H1 (cell line): ENCODE results near the gene CYP4F11. TPM values are rescaled to one million over a fixed set of nuclear protein-coding genes. Genes with fewer than 3 reads are reported as not detected.

Experiments
- CTCF ChIA-PET: fragments of 300-600 bp; sonication (Branson Sonifier 250); formaldehyde crosslinking; loops from one replicate; lab custom pipeline; 2021; ENCODE audit not compliant: partially characterized antibody; lab: Charles Lee
- POLR2A ChIA-PET: fragments of 300-600 bp; sonication (Branson Sonifier 250); formaldehyde crosslinking; loops from one replicate; lab custom pipeline; 2021; ENCODE audit warnings: inconsistent platforms; ENCODE audit not compliant: partially characterized antibody; lab: Charles Lee
- DNase-seq, 2 experiments: peaks; one replicate each; pipeline versions ENCODE4 v3.0.0 to v3.0.0-alpha.2; 2010 to 2022; ENCODE audit warnings: low spot score in 2 of 2, low read depth in 1 of 2, mixed read lengths in 1 of 2
- FAIRE-seq: peaks from 2 replicates; lab custom pipeline; 2011; peaks lifted over from hg19 to GRCh38; lab: Jason Lieb, UNC
- H2AFZ ChIP-seq: 2 replicates; pipeline ENCODE4 v1.8.1; 2012; ENCODE audit warnings: low read length, inconsistent platforms
- H2AK5ac ChIP-seq: 2 replicates; pipeline ENCODE4 v1.6.1; 2013; ENCODE audit warnings: low read depth, low read length
- H2BK120ac ChIP-seq: replicated peaks from 2 replicates; pipeline ENCODE3; 2013; ENCODE audit warnings: low read depth, low read length, inconsistent platforms
- H2BK12ac ChIP-seq: 2 replicates; pipeline ENCODE4 v1.6.1; 2013; ENCODE audit warnings: low read depth, low read length
- H2BK15ac ChIP-seq: 2 replicates; pipeline ENCODE4 v1.6.1; 2013; ENCODE audit warnings: low read length
- H2BK20ac ChIP-seq: 2 replicates; pipeline ENCODE4 v1.6.1; 2013; ENCODE audit warnings: low read length
- H2BK5ac ChIP-seq: 2 replicates; pipeline ENCODE4 v1.6.1; 2013; ENCODE audit warnings: low read depth, low read length
- H3K14ac ChIP-seq: 2 replicates; pipeline ENCODE4 v1.6.1; 2013; ENCODE audit warnings: inconsistent platforms; ENCODE audit not compliant: insufficient read length
- H3K18ac ChIP-seq: 2 replicates; pipeline ENCODE4 v1.6.1; 2013; ENCODE audit warnings: low read length; ENCODE audit errors: extremely low read depth
- H3K23ac ChIP-seq: 2 replicates; pipeline ENCODE4 v1.6.1; 2013; ENCODE audit warnings: inconsistent platforms; ENCODE audit not compliant: insufficient read length
- H3K23me2 ChIP-seq: 2 replicates; pipeline ENCODE4 v1.6.1; 2013; ENCODE audit warnings: low read depth, low read length
- H3K27ac ChIP-seq: 2 replicates; pipeline ENCODE4 v1.6.1; 2011; ENCODE audit warnings: low read depth, low read length, inconsistent platforms
- H3K27me3 ChIP-seq, 4 experiments: replicated peaks in 1 of 4; 1 replicate in 1 of 4; 2 replicates in 3 of 4; pipeline versions ENCODE4 v1.6.1 to v1.8.1; 2011 to 2013; ENCODE audit warnings: low read length in 3 of 4, mild to moderate bottlenecking in 3 of 4, inconsistent platforms in 2 of 4, mixed read lengths in 2 of 4, moderate library complexity in 1 of 4; ENCODE audit not compliant: control insufficient read depth in 3 of 4, insufficient read depth in 3 of 4; ENCODE audit errors: extremely low read depth in 1 of 4
- H3K36me3 ChIP-seq, 4 experiments: 2 replicates each; pipeline versions ENCODE4 v1.6.1 to v1.8.1; 2011 to 2013; ENCODE audit warnings: mild to moderate bottlenecking in 4 of 4, low read length in 3 of 4, moderate library complexity in 2 of 4, control low read depth in 1 of 4, inconsistent platforms in 1 of 4; ENCODE audit not compliant: insufficient read depth in 4 of 4, control insufficient read depth in 2 of 4
- H3K4ac ChIP-seq: replicated peaks from 2 replicates; pipeline ENCODE3; 2013; ENCODE audit warnings: low read length, low read depth, mixed read lengths, inconsistent platforms; ENCODE audit not compliant: insufficient read length
- H3K4me1 ChIP-seq, 4 experiments: replicated peaks in 1 of 4; 1 replicate in 1 of 4; 2 replicates in 3 of 4; pipeline versions ENCODE4 v1.6.1 to v1.8.1; 2011 to 2013; ENCODE audit warnings: low read length in 3 of 4, inconsistent platforms in 2 of 4, mixed read lengths in 1 of 4; ENCODE audit not compliant: insufficient read depth in 4 of 4, control insufficient read depth in 3 of 4
- H3K4me2 ChIP-seq, 2 experiments: 2 replicates each; pipeline versions ENCODE4 v1.6.1 to v1.8.1; 2011 to 2013; ENCODE audit warnings: low read depth in 2 of 2, low read length in 2 of 2, control low read depth in 1 of 2, inconsistent platforms in 1 of 2, mild to moderate bottlenecking in 1 of 2; ENCODE audit not compliant: insufficient read depth in 1 of 2
- H3K4me3 ChIP-seq, 4 experiments: fragments of 200-600, 300-600 bp in 1 of 4; sonication (generic), shearing (Covaris generic), sonication (Bioruptor Twin) in 1 of 4; 2 replicates each; pipeline versions ENCODE4 v1.5.1 to v1.8.1; 2011 to 2016; ENCODE audit warnings: low read length in 4 of 4, low read depth in 3 of 4, control low read depth in 2 of 4, inconsistent platforms in 2 of 4, mild to moderate bottlenecking in 2 of 4, mixed read lengths in 1 of 4, moderate library complexity in 1 of 4; ENCODE audit not compliant: insufficient read depth in 2 of 4; ENCODE audit errors: extremely low read depth in 1 of 4
- H3K56ac ChIP-seq: replicated peaks from 2 replicates; pipeline ENCODE3; 2013; ENCODE audit warnings: low read depth, mild to moderate bottlenecking, mixed read lengths, low read length, inconsistent platforms; ENCODE audit not compliant: insufficient read length
- H3K79me1 ChIP-seq: 2 replicates; pipeline ENCODE4 v1.6.1; 2013; ENCODE audit warnings: low read depth, low read length, control low read depth
- H3K79me2 ChIP-seq, 2 experiments: 2 replicates each; pipeline versions ENCODE4 v1.6.1 to v1.8.1; 2012 to 2013; ENCODE audit warnings: low read length in 2 of 2, mild to moderate bottlenecking in 2 of 2, inconsistent platforms in 1 of 2; ENCODE audit not compliant: insufficient read depth in 2 of 2, control insufficient read depth in 1 of 2
- H3K9ac ChIP-seq, 4 experiments: replicated peaks in 1 of 4; 1 replicate in 1 of 4; 2 replicates in 3 of 4; pipeline versions ENCODE4 v1.6.1 to v1.8.1; 2011 to 2013; ENCODE audit warnings: low read depth in 3 of 4, low read length in 3 of 4, control low read depth in 2 of 4, mild to moderate bottlenecking in 2 of 4, moderate library complexity in 2 of 4, inconsistent platforms in 1 of 4; ENCODE audit errors: extremely low read depth in 1 of 4
- H3K9me3 ChIP-seq, 2 experiments: 2 replicates each; pipeline versions ENCODE4 v1.6.1 to v1.8.1; 2012 to 2013; ENCODE audit warnings: mild to moderate bottlenecking in 2 of 2, moderate library complexity in 2 of 2, control low read depth in 1 of 2, inconsistent platforms in 1 of 2, low read depth in 1 of 2, low read length in 1 of 2, mixed read lengths in 1 of 2; ENCODE audit not compliant: insufficient read depth in 2 of 2
- H4K20me1 ChIP-seq, 2 experiments: replicated peaks in 1 of 2; 2 replicates each; pipeline versions ENCODE3 to v1.8.1; 2011 to 2013; ENCODE audit warnings: inconsistent platforms in 2 of 2, low read length in 2 of 2, mild to moderate bottlenecking in 1 of 2; ENCODE audit not compliant: insufficient read depth in 2 of 2, control insufficient read depth in 1 of 2
- H4K5ac ChIP-seq: 2 replicates; pipeline ENCODE4 v1.6.1; 2013; ENCODE audit warnings: low read length, low read depth, mixed read lengths, inconsistent platforms; ENCODE audit not compliant: insufficient read length
- H4K8ac ChIP-seq: 2 replicates; pipeline ENCODE4 v1.8.0; 2013; ENCODE audit warnings: mild to moderate bottlenecking, moderate library complexity, low read length, inconsistent platforms; ENCODE audit not compliant: insufficient read depth; ENCODE audit errors: extremely low read depth
- H4K91ac ChIP-seq: replicated peaks from 2 replicates; pipeline ENCODE3; 2013; ENCODE audit warnings: low read length, mixed read lengths, inconsistent platforms; ENCODE audit not compliant: insufficient read length
- CBX5 ChIP-seq: fragments of 300-800, 300-1000 bp; sonication (generic); IDR thresholded peaks from 2 replicates; pipeline ENCODE4 v1.7.1; 2016; ENCODE audit warnings: antibody characterized with exemption, low read length, low read depth
- PHF8 ChIP-seq: fragments of 200-600 bp; sonication (generic); conservative IDR thresholded peaks from 2 replicates; pipeline ENCODE4 v1.7.1; 2012; ENCODE audit warnings: low read depth, mild to moderate bottlenecking, inconsistent platforms, low read length, moderate library complexity
- POLR2A ChIP-seq, 2 experiments: IDR thresholded peaks; 1 replicate in 1 of 2; 2 replicates in 1 of 2; pipeline ENCODE4 v1.6.1; 2011; ENCODE audit warnings: low read depth in 2 of 2, low read length in 2 of 2, mild to moderate bottlenecking in 2 of 2; ENCODE audit errors: control extremely low read depth in 1 of 2
- SIN3A ChIP-seq, 2 experiments: IDR thresholded peaks in 1 of 2; conservative IDR thresholded peaks in 1 of 2; 2 replicates each; pipeline ENCODE4 v1.6.1; 2011 to 2012; ENCODE audit warnings: low read length in 2 of 2, improper control_type of control experiment in 1 of 2, low read depth in 1 of 2, mild to moderate bottlenecking in 1 of 2
- SIRT6 ChIP-seq: IDR thresholded peaks from one replicate; pipeline ENCODE4 v1.7.1; 2012; ENCODE audit warnings: low read length, inconsistent platforms
- SP1 ChIP-seq: IDR thresholded peaks from 2 replicates; pipeline ENCODE4 v1.6.1; 2011; ENCODE audit warnings: low read depth, low read length
- WGBS, 2 experiments: shearing (Covaris generic) in 1 of 2; methylation state at CpG; one replicate each; pipeline versions ENCODE4 v1.1.6 to v1.1.7; 2013 to 2015; ENCODE audit warnings: low lambda C conversion rate in 2 of 2, mixed read lengths in 2 of 2, inconsistent platforms in 1 of 2, low coverage in 1 of 2, missing lambda C conversion rate in 1 of 2; ENCODE audit not compliant: insufficient replicate concordance in 2 of 2, insufficient coverage in 1 of 2, insufficient read length in 1 of 2; ENCODE audit errors: extremely low coverage in 1 of 2, missing lambda C conversion rate in 1 of 2; 5-methylcytosine and 5-hydroxymethylcytosine counted together
- polyA plus RNA-seq, 7 experiments: library from polyadenylated mRNA; depleted of rRNA in 3 of 7; stranded (reverse) in 5 of 7; unstranded in 2 of 7; fragments of >200 nt in 5 of 7; fragments of 200-250 nt in 2 of 7; gene quantifications; 1 replicate in 5 of 7; 2 replicates in 1 of 7; 4 replicates in 1 of 7; pipeline versions ENCODE4 v1.2.1 to v1.2.3, GENCODE V29; 2011 to 2013; ENCODE audit warnings: missing spikeins in 2 of 7, mixed read lengths in 2 of 7
- total RNA-seq: library from RNA; stranded (reverse); fragmentation: NEBNext Ultra II Directional; extraction: Animal tissue kit (Norgen Biotek cat#: 25700); gene quantifications from 2 replicates; pipeline ENCODE4 v1.2.1, GENCODE V29; 2021

Gene CYP4F11
- total and polyA plus RNA-seq, 2 of the 8 experiments (the other 6 are each of a cell fraction or from before 2014, with no cell fraction given): not detected

GRCh38 chr19:15897738-15898276, 36.5 kb downstream of the CYP4F11 start, which contains the start of gene CYP4F2:
CYP4F2 (minus strand) TSS chr19:15898074; CDS start chr19:15897611, 463 bp downstream.
- no peak within 1 kb of the TSS for H3K56ac ChIP-seq
- no peak within 1 kb of the TSS for H2BK15ac ChIP-seq
- H3K4ac ChIP-seq: no peak within 1 kb of the TSS
- H3K4me1 ChIP-seq: no peaks in the 10 kb centered on the region
- H2BK20ac ChIP-seq: no peak within 1 kb of the TSS
- no peak within 1 kb of the TSS for H3K4me2 ChIP-seq
- no peak within 1 kb of the TSS for H4K8ac ChIP-seq
- TF ChIP-seq SIN3A (conservative IDR thresholded peaks at IDR 0.05 in 1 of 2, IDR thresholded peaks at IDR 0.05 in 1 of 2; ENCODE audit: low read depth in 1 of 2, low read length in 2 of 2): no peak
- no peak; the same call in 1 of the 2 replicates for TF ChIP-seq CBX5
- no peak for TF ChIP-seq SIRT6
- no peak for TF ChIP-seq POLR2A (IDR thresholded peaks at IDR 0.05; ENCODE audit: control extremely low read depth in 1 of 2, low read depth in 2 of 2, low read length in 2 of 2)
- TF ChIP-seq SP1: no peak
- no peak for TF ChIP-seq PHF8
- no peaks in the 10 kb centered on the region for H4K20me1 ChIP-seq
- no peak within 1 kb of the TSS for H2BK120ac ChIP-seq
- H3K9me3 ChIP-seq: peaks cover 68 to 87% of the 10 kb centered on the region in 2 experiments
- no peaks in the 10 kb centered on the region for H3K79me2 ChIP-seq
- no peak for FAIRE-seq
- H3K18ac ChIP-seq: no peak within 1 kb of the TSS
- H3K4me3 ChIP-seq: no peak within 1 kb of the TSS
- H3K9ac ChIP-seq: no peak within 1 kb of the TSS
- DNase-seq: no peak
- ChIA-PET POLR2A (no interaction called here), CTCF (no interaction called here)
- no peak within 1 kb of the TSS for H4K91ac ChIP-seq
- no peak within 1 kb of the TSS for H2BK5ac ChIP-seq
- H4K5ac ChIP-seq: no peak within 1 kb of the TSS
- no peak within 1 kb of the TSS for H2AFZ ChIP-seq
- no peak within 1 kb of the TSS for H3K23ac ChIP-seq
- H3K27ac ChIP-seq: no peak within 1 kb of the TSS
- WGBS, 2 experiments: 73% methylated on average over 3 of the region's 3 CpGs; no CpG with 5 or more reads in 1 of the 2 experiments
- H3K36me3 ChIP-seq: no peaks in the 10 kb centered on the region
- H3K14ac ChIP-seq: no peak within 1 kb of the TSS
- no peaks in the 10 kb centered on the region for H3K79me1 ChIP-seq
- no peak within 1 kb of the TSS for H2BK12ac ChIP-seq
- H3K23me2 ChIP-seq: peaks cover 5% of the 10 kb centered on the region; the same call in 1 of the 2 replicates
- H3K27me3 ChIP-seq: no peaks in the 10 kb centered on the region
- H2AK5ac ChIP-seq: no peak within 1 kb of the TSS
